KMS-11 (cell line): Measurements from ENCODE around the gene MSGN1.

Source experiments
- H2AFZ ChIP-seq: fragments of 200-600 bp; sonication (generic); 2 replicates; pipeline ENCODE4 v1.6.1; 2016; ENCODE audit warnings: antibody characterized with exemption, mixed run types, low read depth
- H3K27ac ChIP-seq: fragments of 200-600 bp; sonication (generic); 2 replicates; pipeline ENCODE4 v1.6.1; 2016; ENCODE audit warnings: mild to moderate bottlenecking, mixed run types
- H3K27me3 ChIP-seq: fragments of 200-600 bp; sonication (generic); 2 replicates; pipeline ENCODE4 v1.6.1; 2017; ENCODE audit warnings: mild to moderate bottlenecking, low read depth, mixed run types, moderate library complexity; ENCODE audit not compliant: insufficient read depth
- H3K36me3 ChIP-seq: fragments of 200-600 bp; sonication (generic); 2 replicates; pipeline ENCODE4 v1.6.1; 2017; ENCODE audit warnings: mild to moderate bottlenecking, mixed run types; ENCODE audit not compliant: insufficient read depth
- H3K4me1 ChIP-seq: fragments of 200-600 bp; sonication (generic); 2 replicates; pipeline ENCODE4 v1.6.1; 2016; ENCODE audit warnings: mild to moderate bottlenecking, low read depth, mixed run types; ENCODE audit not compliant: poor library complexity, severe bottlenecking
- H3K4me2 ChIP-seq: fragments of 200-600 bp; sonication (generic); 2 replicates; pipeline ENCODE4 v1.7.0; 2016; ENCODE audit warnings: mild to moderate bottlenecking, mixed run types
- H3K4me3 ChIP-seq: fragments of 200-600 bp; sonication (generic); IDR thresholded peaks from 2 replicates; pipeline ENCODE4 v1.6.1; 2017; ENCODE audit warnings: low read depth, low read length, mixed read lengths; ENCODE audit not compliant: insufficient read depth
- H3K79me2 ChIP-seq: fragments of 200-600 bp; sonication (generic); 2 replicates; pipeline ENCODE4 v1.6.1; 2016; ENCODE audit warnings: low read depth, mixed run types; ENCODE audit not compliant: insufficient read depth
- H3K9ac ChIP-seq: fragments of 200-600 bp; sonication (generic); 2 replicates; pipeline ENCODE4 v1.6.1; 2016; ENCODE audit warnings: mild to moderate bottlenecking, mixed run types
- H4K20me1 ChIP-seq: fragments of 200-600 bp; sonication (generic); 2 replicates; pipeline ENCODE4 v1.6.1; 2016; ENCODE audit warnings: mild to moderate bottlenecking, mixed run types; ENCODE audit not compliant: insufficient read depth
- CTCF ChIP-seq: fragments of 200-600 bp; sonication (generic); conservative IDR thresholded peaks from 2 replicates; pipeline ENCODE4 v1.6.1; 2017; ENCODE audit warnings: low read depth, mild to moderate bottlenecking, antibody characterized with exemption, low read length, moderate library complexity, mixed read lengths

The MSGN1 gene

GRCh38 chr2:17857021-17857420, 40.8 kb downstream of the MSGN1 start:
- H2AFZ ChIP-seq = no peak overlapping the region

GRCh38 chr2:17858064-17858463, 41.8 kb downstream of the MSGN1 start:
- Histone ChIP-seq H2AFZ (no peak overlapping the region), H3K4me2 (no peak overlapping the region), H3K4me3 (no peak overlapping the region), H4K20me1 (no peaks in the 10 kb centered on the region), H3K27me3 (no peaks in the 10 kb centered on the region), H3K9ac (no peak overlapping the region), H3K27ac (no peak overlapping the region), H3K79me2 (no peaks in the 10 kb centered on the region), H3K4me1 (no peaks in the 10 kb centered on the region), H3K36me3 (no peaks in the 10 kb centered on the region)
- TF ChIP-seq CTCF = no peak

More at GRCh38 chr2:17857021-17857420, 40.8 kb downstream of the MSGN1 start:
- H3K4me2 ChIP-seq = no peak overlapping the region
- no peaks in the 10 kb centered on the region for H3K79me2 ChIP-seq
- H3K36me3 ChIP-seq = no peaks in the 10 kb centered on the region
- H4K20me1 ChIP-seq = no peaks in the 10 kb centered on the region
- H3K27ac ChIP-seq = no peak overlapping the region
- no peaks in the 10 kb centered on the region for H3K4me1 ChIP-seq
- no peak for TF ChIP-seq CTCF
- no peaks in the 10 kb centered on the region for H3K27me3 ChIP-seq
- H3K4me3 ChIP-seq = no peak overlapping the region
- H3K9ac ChIP-seq = no peak overlapping the region

- no peaks in the 10 kb centered on the region for H3K79me2 ChIP-seq
- no peaks in the 10 kb centered on the region for H3K27me3 ChIP-seq
- H3K4me1 ChIP-seq = no peaks in the 10 kb centered on the region
- no peak overlapping the region for H2AFZ ChIP-seq
- TF ChIP-seq CTCF = no peak
- H4K20me1 ChIP-seq = no peaks in the 10 kb centered on the region
- H3K9ac ChIP-seq = no peak overlapping the region
- no peaks in the 10 kb centered on the region for H3K36me3 ChIP-seq
- H3K4me3 ChIP-seq = no peak overlapping the region
- H3K4me2 ChIP-seq = no peak overlapping the region
- H3K27ac ChIP-seq = no peak overlapping the region
Measured at GRCh38 chr2:17863539-17863938, 47.3 kb downstream of the MSGN1 start.

GRCh38 chr2:17864676-17865075, 48.4 kb downstream of the MSGN1 start:
- Histone ChIP-seq H3K9ac (no peak overlapping the region), H3K27me3 (no peaks in the 10 kb centered on the region), H3K4me2 (no peak overlapping the region), H3K4me1 (no peaks in the 10 kb centered on the region), H4K20me1 (no peaks in the 10 kb centered on the region), H3K27ac (no peak overlapping the region), H2AFZ (no peak overlapping the region), H3K4me3 (no peak overlapping the region), H3K36me3 (no peaks in the 10 kb centered on the region), H3K79me2 (no peaks in the 10 kb centered on the region)
- TF ChIP-seq CTCF = no peak

- Histone ChIP-seq H3K4me1 (no peaks in the 10 kb centered on the region), H3K27me3 (no peaks in the 10 kb centered on the region), H3K36me3 (no peaks in the 10 kb centered on the region), H3K4me2 (no peak overlapping the region), H3K27ac (no peak overlapping the region), H4K20me1 (no peaks in the 10 kb centered on the region), H3K79me2 (no peaks in the 10 kb centered on the region), H2AFZ (no peak overlapping the region), H3K4me3 (no peak overlapping the region), H3K9ac (no peak overlapping the region)
- TF ChIP-seq CTCF = no peak
Measured at GRCh38 chr2:17867133-17867532, 50.9 kb downstream of the MSGN1 start.
